Immature natural killer cell (primary cell): ENCODE measurements around the gene EEF1A2. TPM values are rescaled to one million over a fixed set of nuclear protein-coding genes. Genes with fewer than 3 reads are reported as not detected.
A peak's percentile ranks its signal among the peaks of the same experiment; 100 is the strongest.

Experiments used
- DNase-seq, 3 donors: peaks; one replicate each; pipeline ENCODE4 v3.0.0; 2022; ENCODE audit warnings: mixed read lengths in 1 of 3
- H3K27ac Mint-ChIP-seq, 6 donors: one replicate each; pipeline ENCODE4 v1.8.0; 2020; ENCODE audit warnings: mixed read lengths in 6 of 6, mild to moderate bottlenecking in 5 of 6, inconsistent platforms in 4 of 6, moderate library complexity in 3 of 6
- H3K27me3 Mint-ChIP-seq, 3 donors: one replicate each; pipeline ENCODE4 v1.8.0; 2020 to 2021; ENCODE audit warnings: low read depth in 3 of 3, mild to moderate bottlenecking in 3 of 3, mixed read lengths in 3 of 3, moderate library complexity in 3 of 3, inconsistent platforms in 1 of 3
- H3K36me3 Mint-ChIP-seq, 3 donors: one replicate each; pipeline ENCODE4 v1.8.0; 2020; ENCODE audit warnings: mixed read lengths in 3 of 3, inconsistent platforms in 2 of 3, mild to moderate bottlenecking in 2 of 3
- H3K4me1 Mint-ChIP-seq, 2 donors: one replicate each; pipeline ENCODE4 v1.8.0; 2020; ENCODE audit warnings: inconsistent platforms in 2 of 2, mild to moderate bottlenecking in 2 of 2, mixed read lengths in 2 of 2, moderate library complexity in 1 of 2
- H3K4me3 Mint-ChIP-seq, 5 donors: one replicate each; pipeline ENCODE4 v1.8.0; 2020; ENCODE audit warnings: mild to moderate bottlenecking in 5 of 5, mixed read lengths in 5 of 5, inconsistent platforms in 3 of 5, moderate library complexity in 3 of 5
- H3K9me3 Mint-ChIP-seq, 6 donors: one replicate each; pipeline ENCODE4 v1.8.0; 2020; ENCODE audit warnings: mild to moderate bottlenecking in 6 of 6, mixed read lengths in 6 of 6, inconsistent platforms in 4 of 6, moderate library complexity in 3 of 6
- polyA plus RNA-seq, 3 donors: library from polyadenylated mRNA; unstranded; fragments of 300-500 nt; fragmentation: Illumina TruSeq; gene quantifications; one replicate each; pipeline ENCODE4 v1.2.3, GENCODE V29; 2021

Gene EEF1A2
- polyA plus RNA-seq, 3 donors from 2014 or later, result not detected

- Mint-ChIP-seq H3K36me3 (no peaks in the 10 kb centered on the region), H3K4me3 (no peak overlapping the region), H3K9me3 (no peaks in the 10 kb centered on the region), H3K4me1 (peaks cover 0 to 4% of the 10 kb centered on the region in 2 donors), H3K27me3 (peaks cover 2 to 9% (median 3%) of the 10 kb centered on the region in 3 donors), H3K27ac (no peak overlapping the region)
- no peak for DNase-seq
Measured at GRCh38 chr20:63533388-63533787, 34.5 kb upstream of the EEF1A2 start.

- Mint-ChIP-seq H3K36me3 (no peaks in the 10 kb centered on the region), H3K4me3 (no peak overlapping the region)
Measured at GRCh38 chr20:63532449-63532971, 33.6 kb upstream of the EEF1A2 start.

GRCh38 chr20:63531686-63532448, 33.0 kb upstream of the EEF1A2 start:
- H3K4me1 Mint-ChIP-seq, result peaks cover 0 to under 1% of the 10 kb centered on the region in 2 donors
- H3K36me3 Mint-ChIP-seq, result no peaks in the 10 kb centered on the region
- no peak for DNase-seq
- H3K27ac Mint-ChIP-seq, result peak overlapping the region in 1 of 6 donors; percentile 3
- H3K27me3 Mint-ChIP-seq, result peaks cover 2 to 7% (median 3%) of the 10 kb centered on the region in 3 donors
- peak overlapping the region in 1 of 5 donors; percentile 7 for H3K4me3 Mint-ChIP-seq
- no peaks in the 10 kb centered on the region for H3K9me3 Mint-ChIP-seq

More at GRCh38 chr20:63532449-63532971, 33.6 kb upstream of the EEF1A2 start:
- Mint-ChIP-seq H3K27me3 (peaks cover 2 to 9% (median 3%) of the 10 kb centered on the region in 3 donors), H3K4me1 (peaks cover 0 to 2% of the 10 kb centered on the region in 2 donors), H3K9me3 (no peaks in the 10 kb centered on the region), H3K27ac (no peak overlapping the region)
- no peak for DNase-seq

GRCh38 chr20:63530788-63531160, 31.9 kb upstream of the EEF1A2 start:
- H3K4me1 Mint-ChIP-seq, result no peaks in the 10 kb centered on the region
- no peak overlapping the region for H3K4me3 Mint-ChIP-seq
- no peak overlapping the region for H3K27ac Mint-ChIP-seq
- no peaks in the 10 kb centered on the region for H3K36me3 Mint-ChIP-seq
- no peaks in the 10 kb centered on the region for H3K9me3 Mint-ChIP-seq
- H3K27me3 Mint-ChIP-seq, result peaks cover 2 to 6% (median 4%) of the 10 kb centered on the region in 3 donors
- DNase-seq, result no peak

- no peaks in the 10 kb centered on the region for H3K9me3 Mint-ChIP-seq
- no peak overlapping the region for H3K27ac Mint-ChIP-seq
- H3K4me1 Mint-ChIP-seq, result no peaks in the 10 kb centered on the region
- H3K27me3 Mint-ChIP-seq, result peaks cover 2 to 6% (median 4%) of the 10 kb centered on the region in 3 donors
- DNase-seq, result no peak
- H3K36me3 Mint-ChIP-seq, result no peaks in the 10 kb centered on the region
- H3K4me3 Mint-ChIP-seq, result no peak overlapping the region
Measured at GRCh38 chr20:63529861-63530787, 31.2 kb upstream of the EEF1A2 start.

GRCh38 chr20:63529180-63529860, 30.4 kb upstream of the EEF1A2 start:
- Mint-ChIP-seq H3K27ac (peak overlapping the region in 1 of 6 donors; percentile 49), H3K36me3 (no peaks in the 10 kb centered on the region), H3K4me3 (no peak overlapping the region), H3K27me3 (peaks cover 2 to 6% (median 4%) of the 10 kb centered on the region in 3 donors), H3K9me3 (no peaks in the 10 kb centered on the region), H3K4me1 (no peaks in the 10 kb centered on the region)
- DNase-seq, result no peak

GRCh38 chr20:63527184-63527583, 28.3 kb upstream of the EEF1A2 start:
- H3K4me1 Mint-ChIP-seq, result peaks cover 0 to 8% of the 10 kb centered on the region in 2 donors
- H3K27ac Mint-ChIP-seq, result no peak overlapping the region
- peaks cover 0 to 7% (median 3%) of the 10 kb centered on the region in 3 donors for H3K36me3 Mint-ChIP-seq
- DNase-seq, result no peak
- H3K4me3 Mint-ChIP-seq, result no peak overlapping the region
- peaks cover 2 to 7% (median 6%) of the 10 kb centered on the region in 3 donors for H3K27me3 Mint-ChIP-seq
- peaks cover 0 to 2% (median 0%) of the 10 kb centered on the region in 6 donors for H3K9me3 Mint-ChIP-seq

- H3K27me3 Mint-ChIP-seq, result peaks cover 0 to 6% (median 6%) of the 10 kb centered on the region in 3 donors
- peaks cover 0 to 2% (median 0%) of the 10 kb centered on the region in 6 donors for H3K9me3 Mint-ChIP-seq
- DNase-seq, result no peak
- H3K27ac Mint-ChIP-seq, result no peak overlapping the region
- H3K4me1 Mint-ChIP-seq, result peaks cover 0 to 10% of the 10 kb centered on the region in 2 donors
- H3K36me3 Mint-ChIP-seq, result peaks cover 0 to 7% (median 3%) of the 10 kb centered on the region in 3 donors
- no peak overlapping the region for H3K4me3 Mint-ChIP-seq
Measured at GRCh38 chr20:63525971-63526370, 27.1 kb upstream of the EEF1A2 start.

- Mint-ChIP-seq H3K27ac (no peak overlapping the region), H3K36me3 (peaks cover 0 to 7% (median 3%) of the 10 kb centered on the region in 3 donors), H3K27me3 (peaks cover 0 to 6% (median 6%) of the 10 kb centered on the region in 3 donors), H3K4me1 (peaks cover 0 to 10% of the 10 kb centered on the region in 2 donors), H3K9me3 (peaks cover 0 to 2% (median 0%) of the 10 kb centered on the region in 6 donors), H3K4me3 (peak overlapping the region in 1 of 5 donors; percentile 18)
- DNase-seq, result no peak
Measured at GRCh38 chr20:63525185-63525584, 26.3 kb upstream of the EEF1A2 start.

- Mint-ChIP-seq H3K36me3 (peaks cover 0 to 7% (median 3%) of the 10 kb centered on the region in 3 donors), H3K27ac (no peak overlapping the region), H3K4me1 (peaks cover 0 to 11% of the 10 kb centered on the region in 2 donors), H3K4me3 (peak overlapping the region in 2 of 5 donors; percentile 27 to 60), H3K27me3 (peaks cover 0 to 5% (median 4%) of the 10 kb centered on the region in 3 donors), H3K9me3 (peaks cover 0 to 2% (median 0%) of the 10 kb centered on the region in 6 donors)
- no peak for DNase-seq
Measured at GRCh38 chr20:63522981-63523611, 24.2 kb upstream of the EEF1A2 start.

- peaks cover 0 to 7% (median 3%) of the 10 kb centered on the region in 3 donors for H3K36me3 Mint-ChIP-seq
- H3K4me3 Mint-ChIP-seq, result peak overlapping the region; percentile 29 to 70 (median 56)
- H3K27me3 Mint-ChIP-seq, result peaks cover 0 to 5% (median 4%) of the 10 kb centered on the region in 3 donors
- H3K27ac Mint-ChIP-seq, result peak overlapping the region in 2 of 6 donors; percentile 13 to 24
- H3K4me1 Mint-ChIP-seq, result peaks cover 0 to 11% of the 10 kb centered on the region in 2 donors
- DNase-seq, result no peak
- H3K9me3 Mint-ChIP-seq, result peaks cover 0 to 2% (median 0%) of the 10 kb centered on the region in 6 donors
Measured at GRCh38 chr20:63522091-63522868, 23.4 kb upstream of the EEF1A2 start.

GRCh38 chr20:63521602-63522001, 22.7 kb upstream of the EEF1A2 start:
- Mint-ChIP-seq H3K27ac (peak overlapping the region in 1 of 6 donors; percentile 32), H3K27me3 (peaks cover 0 to 5% (median 4%) of the 10 kb centered on the region in 3 donors), H3K36me3 (peaks cover 0 to 7% (median 3%) of the 10 kb centered on the region in 3 donors), H3K4me3 (peak overlapping the region; percentile 68 to 81 (median 75)), H3K9me3 (peaks cover 0 to 2% (median 0%) of the 10 kb centered on the region in 6 donors), H3K4me1 (peaks cover 0 to 11% of the 10 kb centered on the region in 2 donors)
- no peak for DNase-seq
